ENCODE data around the gene INPP5F.
"Not testable (repeated sequence)": the region's sequence is repeated elsewhere in the genome, so short reads cannot be mapped to it uniquely, and the experiment has no call there.

Gene INPP5F

GRCh38 chr10:119725828-119726675 is at the start of gene INPP5F:
Gene INPP5F, plus strand, starts transcription at chr10:119726050. Its CDS starts 213 bp downstream, at chr10:119726263.
- peak; percentile 93 for DNase-seq

DNA sequence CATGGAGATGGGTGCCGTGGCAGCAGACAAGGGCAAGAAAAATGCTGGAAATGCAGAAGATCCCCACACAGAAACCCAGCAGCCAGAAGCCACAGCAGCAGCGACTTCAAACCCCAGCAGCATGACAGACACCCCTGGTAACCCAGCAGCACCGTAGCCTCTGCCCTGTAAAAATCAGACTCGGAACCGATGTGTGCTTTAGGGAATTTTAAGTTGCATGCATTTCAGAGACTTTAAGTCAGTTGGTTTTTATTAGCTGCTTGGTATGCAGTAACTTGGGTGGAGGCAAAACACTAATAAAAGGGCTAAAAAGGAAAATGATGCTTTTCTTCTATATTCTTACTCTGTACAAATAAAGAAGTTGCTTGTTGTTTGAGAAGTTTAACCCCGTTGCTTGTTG is 48.7 kb upstream of the INPP5F start:
- DNase-seq = no peak

DNA sequence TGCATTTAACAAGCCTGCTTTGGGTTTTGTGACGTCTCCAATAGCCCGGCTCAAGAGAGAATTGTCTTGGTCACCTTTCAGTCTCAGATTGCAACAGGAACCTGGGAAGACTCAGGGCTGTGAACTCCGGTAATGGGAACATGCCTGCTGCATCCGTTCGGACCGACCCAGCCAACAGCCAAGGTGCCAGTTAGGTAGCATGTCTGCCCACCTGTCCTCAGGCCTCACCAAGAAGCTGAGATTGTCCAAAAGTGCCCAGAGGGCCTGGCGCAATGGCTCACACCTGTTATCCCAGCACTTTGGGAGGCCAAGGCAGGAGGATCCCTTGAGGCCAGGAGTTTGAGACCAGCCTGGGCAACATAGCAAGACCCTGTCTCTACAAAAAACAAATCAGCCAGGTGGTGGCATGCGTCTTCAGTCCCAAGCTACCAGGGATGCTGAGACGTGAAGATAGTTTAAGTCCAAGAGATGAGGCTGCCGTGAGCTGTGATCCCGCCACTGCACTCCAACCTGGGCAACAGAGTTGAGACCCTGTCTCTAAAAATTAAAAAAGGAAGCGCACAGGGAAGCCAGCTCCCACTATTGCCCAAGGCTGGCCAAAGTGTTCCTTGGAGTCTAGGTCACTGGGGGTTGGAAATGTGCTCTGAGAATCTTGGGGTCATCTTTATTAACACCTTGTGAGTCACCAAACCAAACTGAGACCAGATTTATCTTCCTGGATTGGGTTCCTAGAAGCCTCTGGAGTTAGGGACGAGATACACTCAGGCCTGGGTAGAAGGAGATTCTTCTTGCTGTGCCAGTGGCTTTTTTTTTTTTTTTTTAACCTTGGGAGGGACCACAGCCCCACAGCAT is 47.7 kb upstream of the INPP5F start:
- no peak for DNase-seq

DNA sequence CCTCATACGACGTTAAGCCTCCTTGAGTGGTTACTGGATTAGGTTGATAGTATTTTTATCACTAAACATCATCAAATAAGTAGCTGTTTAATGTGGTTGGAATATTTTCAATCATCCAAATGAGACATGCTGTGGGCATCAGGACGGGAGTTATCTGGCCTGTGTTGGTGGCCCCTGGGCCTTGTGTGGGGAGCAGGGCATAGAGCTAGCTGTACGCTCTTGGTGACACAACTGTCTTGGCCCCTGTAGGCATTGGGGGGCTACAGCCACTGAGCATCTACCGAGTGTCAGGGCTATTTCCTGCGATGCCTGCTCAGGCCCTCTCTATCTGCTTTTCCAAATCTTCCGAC is 46.4 kb upstream of the INPP5F start:
- no peak for DNase-seq

DNA sequence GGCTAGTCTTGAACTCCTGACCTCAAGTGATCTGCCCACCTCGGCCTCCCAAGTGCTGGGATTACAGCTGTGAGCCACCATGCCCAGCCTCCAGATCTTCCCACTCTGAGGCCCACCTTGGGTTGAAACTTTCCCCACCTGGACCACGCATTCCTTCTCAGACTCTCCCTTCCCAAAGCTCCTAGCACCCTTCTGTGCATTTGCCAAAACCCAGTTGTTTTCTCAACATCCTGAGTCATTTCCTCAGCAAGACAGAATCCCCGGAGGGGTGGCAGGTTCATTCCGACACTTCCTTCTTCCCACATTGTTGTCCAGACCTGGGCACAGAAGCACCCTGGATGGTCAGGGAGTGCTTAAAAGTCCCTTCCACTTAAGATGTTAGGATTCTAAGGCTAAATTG is 45.8 kb upstream of the INPP5F start:
- DNase-seq = no peak

DNA sequence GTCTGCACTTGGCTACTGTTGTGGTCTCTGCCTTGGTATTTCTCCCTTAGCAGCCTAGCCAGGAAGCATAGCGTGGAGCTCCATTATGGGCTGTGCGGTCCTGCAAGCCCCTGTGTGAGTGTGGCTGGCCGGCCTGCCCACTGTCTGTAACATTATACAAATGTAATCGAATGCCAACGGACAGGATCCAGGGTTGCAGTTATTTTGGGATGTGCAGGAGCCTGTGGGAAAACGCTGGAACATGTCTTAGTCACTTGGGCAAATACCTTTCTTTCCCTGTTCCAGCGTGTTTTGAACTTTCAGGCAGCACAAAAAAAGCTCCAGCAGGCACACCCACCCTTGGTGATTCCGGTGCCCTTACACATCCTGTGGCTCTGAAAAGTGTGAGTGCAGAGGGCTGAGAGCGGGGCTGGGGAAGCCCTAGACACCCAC is 45.2 kb upstream of the INPP5F start:
- DNase-seq = no peak

GRCh38 chr10:119686465-119687191 is 39.2 kb upstream of the INPP5F start:
- DNase-seq = peak; percentile 65

DNA sequence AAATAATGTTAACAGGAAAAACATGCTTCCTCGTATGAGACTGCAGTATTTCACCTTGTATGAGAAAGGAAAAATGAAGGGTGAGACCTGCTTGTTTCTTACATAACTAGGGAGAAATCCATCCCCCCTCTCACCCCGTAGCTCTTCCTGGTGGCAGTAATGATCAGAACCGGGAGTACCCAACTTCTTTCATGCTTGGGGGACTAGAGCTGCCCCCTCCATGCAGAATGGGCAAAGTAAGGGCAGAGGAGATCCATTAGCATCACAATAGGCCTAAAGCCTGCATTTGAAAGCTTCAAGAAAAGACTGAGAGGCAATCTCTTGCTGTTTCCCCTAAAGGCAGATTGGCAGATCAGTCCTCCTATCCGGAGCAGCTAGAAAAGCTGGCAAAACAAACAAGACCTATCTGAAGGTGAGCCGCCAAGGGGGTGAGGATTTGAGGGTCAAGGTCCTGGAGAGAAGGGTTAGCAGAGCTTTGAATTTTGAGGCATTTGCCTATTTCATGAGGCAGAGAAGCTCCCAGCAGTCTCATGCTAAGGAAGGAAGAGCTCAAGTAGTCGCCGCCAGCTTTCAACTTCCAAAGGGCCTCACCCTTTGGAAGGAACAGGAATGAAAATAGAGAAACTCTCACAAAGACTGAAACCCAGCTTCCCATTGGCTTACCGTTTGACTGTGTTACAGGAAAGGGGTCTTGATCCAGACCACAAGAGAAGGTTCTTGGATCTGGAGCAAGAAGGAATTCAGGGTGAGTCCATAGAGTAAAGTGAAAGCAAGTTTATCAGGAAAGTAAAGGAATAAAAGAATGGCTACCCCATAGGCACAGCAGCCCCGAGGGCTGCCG is 38.4 kb upstream of the INPP5F start:
- peak; percentile 35 for DNase-seq

- no peak for DNase-seq
Observed at GRCh38 chr10:119688033-119688508, 37.8 kb upstream of the INPP5F start.

DNA sequence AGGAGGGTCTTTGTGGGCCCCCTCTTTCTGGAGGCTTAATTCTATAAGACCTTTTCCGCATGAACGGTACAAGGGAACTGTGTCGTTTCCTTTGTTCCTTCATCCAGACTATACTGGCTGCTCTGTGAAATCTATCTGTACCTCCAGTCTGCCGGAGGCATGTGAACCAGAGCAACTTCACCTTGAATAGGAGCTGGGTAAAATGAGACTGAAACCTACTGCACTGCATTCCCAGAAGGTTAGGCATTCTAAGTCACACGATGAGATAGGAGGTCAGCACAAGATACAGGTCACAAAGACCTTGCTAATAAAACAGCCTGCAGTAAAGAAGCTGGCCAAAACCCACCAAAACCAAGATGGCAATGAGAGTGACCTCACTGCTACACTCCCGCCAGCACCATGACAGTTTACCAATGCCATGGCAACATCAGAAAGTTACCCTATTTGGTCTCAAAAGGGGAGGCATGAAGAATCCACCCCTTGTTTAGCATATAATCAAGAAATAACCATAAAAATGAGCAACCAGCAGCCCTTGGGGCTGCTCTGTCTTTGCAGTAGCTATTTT is 36.8 kb upstream of the INPP5F start:
- DNase-seq = no peak

- DNase-seq = no peak
Observed at GRCh38 chr10:119691726-119692125, 34.1 kb upstream of the INPP5F start.

GRCh38 chr10:119693262-119693957 is 32.4 kb upstream of the INPP5F start:
- no peak for DNase-seq

DNA sequence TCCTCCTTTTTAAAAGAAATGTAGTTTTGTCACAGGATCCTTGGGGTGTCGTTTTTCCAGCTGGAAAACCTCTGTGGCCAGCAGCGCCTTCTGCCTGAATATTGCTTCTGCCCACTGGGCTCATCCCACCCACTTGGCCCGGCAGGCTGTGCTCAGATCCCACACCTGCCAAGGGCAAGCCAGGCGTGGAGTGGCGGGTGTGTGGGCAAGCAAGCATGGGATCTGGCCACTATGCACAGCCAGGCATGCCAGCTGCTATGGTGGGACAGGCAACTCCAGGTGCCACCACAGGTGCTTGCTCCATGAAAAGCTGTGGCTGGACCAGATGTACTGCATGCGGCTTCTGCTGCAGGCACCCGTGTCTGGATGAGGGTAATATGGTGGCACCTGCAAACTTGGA is 31.2 kb upstream of the INPP5F start:
- no peak for DNase-seq

DNA sequence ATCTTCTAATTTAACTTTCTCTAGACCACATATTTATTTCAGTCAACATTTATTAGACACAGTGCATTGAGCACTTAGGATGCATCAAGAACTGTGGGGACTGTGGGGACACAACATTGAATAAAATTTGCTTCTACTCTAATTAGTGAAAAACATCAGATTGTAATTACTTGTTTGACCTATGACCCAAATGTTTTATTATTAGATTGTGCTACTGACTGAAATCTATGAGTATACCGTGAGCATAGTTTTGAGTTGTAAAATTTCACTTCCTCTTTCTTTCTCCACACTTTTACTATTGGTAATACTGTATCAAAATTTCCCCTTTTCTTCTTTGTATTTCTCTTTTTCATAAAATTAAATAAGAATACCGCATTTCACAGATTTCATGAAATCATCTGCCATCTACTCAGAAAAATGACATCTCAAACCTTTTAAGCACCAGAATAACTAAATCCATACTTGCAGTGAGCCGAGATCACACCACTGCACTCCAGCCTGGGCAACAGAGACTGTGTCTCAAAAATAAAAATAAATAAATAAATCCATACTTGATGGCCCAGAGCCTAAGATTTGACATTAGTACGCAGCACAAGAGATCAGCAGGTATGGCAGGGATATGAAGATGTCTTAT is 25.4 kb upstream of the INPP5F start:
- no peak for DNase-seq

- no peak for DNase-seq
Observed at GRCh38 chr10:119701861-119702260, 24.0 kb upstream of the INPP5F start.

GRCh38 chr10:119702583-119702982 is 23.3 kb upstream of the INPP5F start:
- no peak for DNase-seq

GRCh38 chr10:119703903-119704508 is 21.8 kb upstream of the INPP5F start:
- DNase-seq = no peak

DNA sequence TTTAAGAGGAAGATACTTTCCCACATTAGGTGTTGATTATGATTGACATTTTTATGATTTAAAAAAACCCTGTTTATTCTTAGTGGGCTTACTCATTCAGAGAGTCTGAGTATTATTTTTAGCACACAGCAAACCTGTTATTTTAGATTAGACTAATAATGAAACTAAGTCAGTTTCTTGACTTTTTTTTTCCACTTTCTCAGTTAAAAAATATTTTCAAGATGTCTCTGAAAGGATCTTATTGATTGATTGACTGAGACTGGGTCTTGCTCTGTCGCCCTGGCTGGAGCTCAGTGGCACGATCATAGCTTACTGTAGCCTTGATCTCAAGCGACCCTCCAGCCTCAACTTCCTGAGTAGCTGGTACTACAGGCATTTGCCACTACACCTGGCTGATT is 20.4 kb upstream of the INPP5F start:
- DNase-seq = no peak

DNA sequence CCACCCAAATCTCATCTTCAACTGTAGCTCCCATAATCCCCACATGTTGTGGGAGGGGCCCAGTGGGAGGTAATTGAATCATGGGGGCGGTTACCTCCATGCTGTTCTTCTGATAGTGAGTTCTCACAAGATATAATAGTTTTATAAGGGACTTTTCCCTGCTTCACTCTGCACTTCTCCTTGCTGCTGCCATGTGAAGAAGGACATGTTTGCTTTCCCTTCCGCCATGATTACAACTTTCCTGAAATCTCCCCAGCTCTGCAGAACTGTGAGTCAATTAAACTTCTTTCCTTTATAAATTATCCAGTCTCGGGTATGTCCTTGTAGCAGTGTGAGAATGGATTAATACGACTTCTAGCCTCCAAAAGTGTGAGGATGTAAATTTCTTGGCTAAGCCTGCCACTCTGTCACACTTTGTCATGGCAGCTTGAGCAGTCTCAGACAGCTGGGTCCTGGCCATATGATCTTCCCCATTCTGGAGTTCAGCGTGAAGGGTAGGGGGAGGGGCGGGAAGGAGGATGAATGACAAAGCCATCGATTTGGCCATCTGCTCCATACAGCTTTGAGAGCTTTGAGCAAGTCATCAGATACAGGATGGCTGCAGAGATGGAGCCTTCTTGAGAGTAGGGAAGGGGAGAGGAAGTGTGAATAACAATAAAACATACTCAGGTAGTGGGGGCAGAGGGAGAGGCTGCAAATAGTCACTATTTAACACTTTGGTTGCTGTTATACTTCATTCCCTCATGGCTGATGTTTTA is 19.1 kb upstream of the INPP5F start:
- DNase-seq = no peak

DNA sequence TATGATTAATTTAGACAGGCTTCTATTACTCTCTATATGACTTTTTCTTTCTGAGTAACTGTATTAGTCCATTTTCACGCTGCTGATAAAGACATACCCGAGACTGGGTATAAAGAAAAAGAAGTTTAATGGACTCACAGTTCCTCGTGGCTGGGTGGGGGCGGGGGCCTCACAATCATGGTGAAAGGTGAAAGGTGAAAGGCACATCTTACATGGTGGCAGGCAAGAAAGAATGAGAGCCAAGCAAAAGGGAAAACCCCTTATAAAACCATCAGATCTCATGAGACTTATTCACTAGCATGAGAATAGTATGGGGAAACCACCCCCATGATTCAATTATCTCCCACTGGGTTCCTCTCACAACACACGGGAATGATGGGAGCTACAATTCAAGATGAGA is 18.5 kb upstream of the INPP5F start:
- not testable (repeated sequence) for DNase-seq
